Stomach (tissue), 4 donors: ENCODE results near the gene CDH1.

Experiments used
- EP300 ChIP-seq: sonication (generic); formaldehyde crosslinking; IDR thresholded peaks from one replicate; pipeline ENCODE4 v1.6.1; 2017; ENCODE audit warnings: antibody characterized with exemption
- POLR2A ChIP-seq, 4 donors: fragments of 450-650 bp; IDR thresholded peaks; one replicate each; pipeline ENCODE4 v1.6.1; 2016; ENCODE audit warnings: antibody characterized with exemption in 4 of 4, control low read depth in 2 of 4, mild to moderate bottlenecking in 1 of 4, moderate library complexity in 1 of 4
- POLR2AphosphoS5 ChIP-seq, 3 donors: sonication (generic); formaldehyde crosslinking; IDR thresholded peaks; one replicate each; pipeline ENCODE4 v1.6.1; 2016; ENCODE audit warnings: antibody characterized with exemption in 3 of 3
- TF ChIP-seq, protein P1 (sequence below), 7 experiments: fragments of 450-650 bp in 4 of 7; fragments of 200-600 bp in 3 of 7; sonication (generic) in 3 of 7; IDR thresholded peaks; one replicate each; pipeline ENCODE4 v1.5.1; 2016 to 2019; ENCODE audit warnings: antibody characterized with exemption in 7 of 7, control low read depth in 2 of 7, mild to moderate bottlenecking in 1 of 7

DNA sequence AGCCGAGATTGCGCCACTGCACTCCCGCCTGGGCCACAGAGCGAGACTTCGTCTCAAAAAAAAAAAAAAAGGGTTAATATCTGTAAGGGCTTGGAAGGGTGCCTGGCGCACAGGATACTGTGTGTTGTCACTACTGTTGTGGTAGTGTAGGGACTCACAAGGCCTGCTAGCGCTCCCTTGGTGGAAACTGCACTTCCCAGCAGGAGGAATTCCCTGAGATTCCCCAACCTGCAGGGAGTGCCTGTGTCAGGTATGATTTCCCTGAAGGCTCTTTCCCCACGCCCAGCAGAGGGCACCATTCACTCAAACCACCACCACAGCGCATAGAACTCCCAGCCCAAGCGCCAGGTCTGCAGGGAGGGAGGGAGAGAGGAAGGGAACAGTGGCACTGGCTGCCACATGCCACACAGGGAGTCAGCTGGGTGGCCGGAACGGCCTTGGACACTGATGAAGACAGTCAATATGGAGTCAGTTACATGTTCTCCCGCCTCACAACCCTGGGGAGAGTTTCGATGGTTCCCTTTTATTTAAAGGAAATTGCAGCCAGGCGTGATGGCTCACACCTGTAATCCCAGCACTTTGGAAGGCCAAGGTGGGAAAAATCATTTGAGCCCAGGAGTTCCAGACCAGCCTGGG lies 32.7 kb upstream of the CDH1 start:
- TF ChIP-seq, protein P1, sequence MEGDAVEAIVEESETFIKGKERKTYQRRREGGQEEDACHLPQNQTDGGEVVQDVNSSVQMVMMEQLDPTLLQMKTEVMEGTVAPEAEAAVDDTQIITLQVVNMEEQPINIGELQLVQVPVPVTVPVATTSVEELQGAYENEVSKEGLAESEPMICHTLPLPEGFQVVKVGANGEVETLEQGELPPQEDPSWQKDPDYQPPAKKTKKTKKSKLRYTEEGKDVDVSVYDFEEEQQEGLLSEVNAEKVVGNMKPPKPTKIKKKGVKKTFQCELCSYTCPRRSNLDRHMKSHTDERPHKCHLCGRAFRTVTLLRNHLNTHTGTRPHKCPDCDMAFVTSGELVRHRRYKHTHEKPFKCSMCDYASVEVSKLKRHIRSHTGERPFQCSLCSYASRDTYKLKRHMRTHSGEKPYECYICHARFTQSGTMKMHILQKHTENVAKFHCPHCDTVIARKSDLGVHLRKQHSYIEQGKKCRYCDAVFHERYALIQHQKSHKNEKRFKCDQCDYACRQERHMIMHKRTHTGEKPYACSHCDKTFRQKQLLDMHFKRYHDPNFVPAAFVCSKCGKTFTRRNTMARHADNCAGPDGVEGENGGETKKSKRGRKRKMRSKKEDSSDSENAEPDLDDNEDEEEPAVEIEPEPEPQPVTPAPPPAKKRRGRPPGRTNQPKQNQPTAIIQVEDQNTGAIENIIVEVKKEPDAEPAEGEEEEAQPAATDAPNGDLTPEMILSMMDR (IDR thresholded peaks at IDR 0.05): peak in 5 of 7 experiments; percentile 59 to 95 (median 78)
- TF ChIP-seq EP300: no peak
- TF ChIP-seq POLR2A (IDR thresholded peaks at IDR 0.05): no peak
- peak in 1 of 3 donors; percentile 83 for TF ChIP-seq POLR2AphosphoS5 (IDR thresholded peaks at IDR 0.05)
